SK-N-MC (cell line): ENCODE data around the gene CNNM2.

Experiments
- DNase-seq: peaks from one replicate; pipeline ENCODE4 v3.0.0-alpha.2; 2011; ENCODE audit warnings: low read depth, low spot score
- H3K27ac ChIP-seq: fragments of 200-600 bp; sonication (generic); 2 replicates; pipeline ENCODE4 v1.5.1; 2016; ENCODE audit warnings: mixed run types
- H3K36me3 ChIP-seq: fragments of 200-600 bp; sonication (generic); 2 replicates; pipeline ENCODE4 v1.6.1; 2017; ENCODE audit warnings: antibody characterized with exemption, low read length, mixed read lengths; ENCODE audit not compliant: insufficient read depth
- H3K4me3 ChIP-seq: fragments of 200-600 bp; sonication (generic); 2 replicates; pipeline ENCODE4 v1.5.1; 2016
- H3K9ac ChIP-seq: fragments of 200-600 bp; sonication (generic); 2 replicates; pipeline ENCODE4 v1.8.0; 2017; ENCODE audit warnings: mixed run types, mixed read lengths; ENCODE audit not compliant: insufficient read length
- H3K9me3 ChIP-seq: fragments of 200-600 bp; sonication (generic); 2 replicates; pipeline ENCODE4 v1.6.1; 2017; ENCODE audit warnings: low read depth, mild to moderate bottlenecking, antibody characterized with exemption, low read length, moderate library complexity, mixed read lengths
- EZH2 ChIP-seq: fragments of 200-600 bp; sonication (generic); IDR thresholded peaks from one replicate; pipeline ENCODE4 v1.6.1; 2017; ENCODE audit warnings: antibody characterized with exemption
- FOXP2 ChIP-seq: optimal IDR thresholded peaks from 2 replicates; pipeline ENCODE3; 2011; ENCODE audit warnings: mild to moderate bottlenecking, moderate library complexity; ENCODE audit not compliant: insufficient read depth; ENCODE audit errors: extremely low read length, control extremely low read depth
- POLR2AphosphoS5 ChIP-seq: IDR thresholded peaks from 2 replicates; pipeline ENCODE4 v1.6.1; 2012; ENCODE audit warnings: mild to moderate bottlenecking, low read depth, low read length, borderline replicate concordance

CNNM2 gene

GRCh38 chr10:103077491-103078308 lies 159.6 kb downstream of the CNNM2 start:
- no peak overlapping the region for H3K4me3 ChIP-seq
- H3K9ac ChIP-seq, result no peak overlapping the region
- H3K9me3 ChIP-seq, result no peaks in the 10 kb centered on the region
- no peaks in the 10 kb centered on the region for H3K36me3 ChIP-seq
- DNase-seq, result no peak
- TF ChIP-seq POLR2AphosphoS5 (no peak), EZH2 (no peak), FOXP2 (no peak)
- H3K27ac ChIP-seq, result no peak overlapping the region

- Histone ChIP-seq H3K4me3 (no peak overlapping the region), H3K9me3 (no peaks in the 10 kb centered on the region), H3K9ac (no peak overlapping the region), H3K36me3 (no peaks in the 10 kb centered on the region), H3K27ac (no peak overlapping the region)
- DNase-seq, result no peak
- TF ChIP-seq POLR2AphosphoS5 (no peak), EZH2 (no peak), FOXP2 (no peak)
Observed at GRCh38 chr10:103078309-103078615, 160.2 kb downstream of the CNNM2 start.

- TF ChIP-seq FOXP2, result no peak
- TF ChIP-seq EZH2, result no peak
- TF ChIP-seq POLR2AphosphoS5, result no peak
- no peak overlapping the region for H3K27ac ChIP-seq
- H3K9ac ChIP-seq, result no peak overlapping the region
- H3K36me3 ChIP-seq, result no peaks in the 10 kb centered on the region
- H3K4me3 ChIP-seq, result no peak overlapping the region
- DNase-seq, result no peak
- no peaks in the 10 kb centered on the region for H3K9me3 ChIP-seq
Observed at GRCh38 chr10:103078676-103079075, 160.6 kb downstream of the CNNM2 start.

GRCh38 chr10:103079100-103079499 lies 161.0 kb downstream of the CNNM2 start:
- Histone ChIP-seq H3K9ac (no peak overlapping the region), H3K4me3 (no peak overlapping the region), H3K27ac (no peak overlapping the region), H3K36me3 (no peaks in the 10 kb centered on the region), H3K9me3 (no peaks in the 10 kb centered on the region)
- TF ChIP-seq FOXP2, result no peak
- TF ChIP-seq POLR2AphosphoS5, result no peak
- TF ChIP-seq EZH2, result no peak
- no peak for DNase-seq

- Histone ChIP-seq H3K4me3 (no peak overlapping the region), H3K27ac (no peak overlapping the region), H3K36me3 (no peaks in the 10 kb centered on the region), H3K9ac (no peak overlapping the region), H3K9me3 (no peaks in the 10 kb centered on the region)
- no peak for DNase-seq
- TF ChIP-seq POLR2AphosphoS5 (no peak), FOXP2 (no peak), EZH2 (no peak)
Observed at GRCh38 chr10:103079946-103080345, 161.9 kb downstream of the CNNM2 start.

GRCh38 chr10:103080891-103081581 lies 162.9 kb downstream of the CNNM2 start:
- H3K36me3 ChIP-seq, result no peaks in the 10 kb centered on the region
- no peak for DNase-seq
- no peaks in the 10 kb centered on the region for H3K9me3 ChIP-seq
- H3K9ac ChIP-seq, result no peak overlapping the region
- no peak overlapping the region for H3K27ac ChIP-seq
- TF ChIP-seq FOXP2 (no peak), POLR2AphosphoS5 (no peak), EZH2 (no peak)
- no peak overlapping the region for H3K4me3 ChIP-seq

- no peaks in the 10 kb centered on the region for H3K9me3 ChIP-seq
- no peak for DNase-seq
- no peaks in the 10 kb centered on the region; the same call in 1 of the 2 replicates for H3K36me3 ChIP-seq
- no peak overlapping the region for H3K4me3 ChIP-seq
- H3K27ac ChIP-seq, result no peak overlapping the region
- H3K9ac ChIP-seq, result no peak overlapping the region
- no peak for TF ChIP-seq FOXP2
- TF ChIP-seq EZH2, result no peak
- TF ChIP-seq POLR2AphosphoS5, result no peak
Observed at GRCh38 chr10:103082683-103083082, 164.6 kb downstream of the CNNM2 start.

- Histone ChIP-seq H3K36me3 (no peaks in the 10 kb centered on the region; the same call in 1 of the 2 replicates), H3K9me3 (no peaks in the 10 kb centered on the region), H3K9ac (no peak overlapping the region), H3K27ac (no peak overlapping the region), H3K4me3 (no peak overlapping the region)
- TF ChIP-seq EZH2 (no peak), POLR2AphosphoS5 (no peak), FOXP2 (no peak)
- no peak for DNase-seq
Observed at GRCh38 chr10:103083266-103083976, 165.3 kb downstream of the CNNM2 start.
